HEK293 (cell line): ENCODE measurements around the gene KIF9.

Source experiments
- CTCF ChIA-PET: fragments of 350-600 bp; formaldehyde crosslinking; extraction: SDS; loops from one replicate; lab custom pipeline; 2021; ENCODE audit warnings: antibody characterized with exemption; lab: Yijun Ruan, JAX
- POLR2A ChIA-PET: fragments of 300-600 bp; formaldehyde crosslinking; extraction: SDS; loops from one replicate; lab custom pipeline; 2020; ENCODE audit warnings: antibody characterized with exemption, inconsistent platforms; lab: Yijun Ruan, JAX
- H3K27ac ChIP-seq: fragments of 200-500 bp; sonication (Bioruptor generic); 2 replicates; pipeline ENCODE4 v1.5.1; 2014; ENCODE audit warnings: low read depth, low read length, control low read depth, inconsistent platforms; ENCODE audit errors: extremely low read depth
- H3K36me3 ChIP-seq, 2 experiments: fragments of 200-500 bp in 1 of 2; sonication (Bioruptor generic) in 1 of 2; 1 replicate in 1 of 2; 2 replicates in 1 of 2; pipeline ENCODE4 v1.5.1; 2014 to 2017; ENCODE audit warnings: inconsistent platforms in 2 of 2, low read length in 2 of 2; ENCODE audit not compliant: control insufficient read depth in 2 of 2, insufficient read depth in 1 of 2
- H3K4me1 ChIP-seq: fragments of 200-500 bp; sonication (Bioruptor generic); 2 replicates; pipeline ENCODE4 v1.5.1; 2014; ENCODE audit warnings: mild to moderate bottlenecking, low read length, inconsistent platforms; ENCODE audit not compliant: control insufficient read depth, insufficient read depth
- H3K4me3 ChIP-seq: 2 replicates; pipeline ENCODE4 v1.5.1; 2011; ENCODE audit warnings: low read depth, mild to moderate bottlenecking, control low read depth, low read length, moderate library complexity
- H3K9me3 ChIP-seq: fragments of 200-500 bp; sonication (Bioruptor generic); 2 replicates; pipeline ENCODE4 v1.5.1; 2014; ENCODE audit warnings: low read depth, low read length, inconsistent platforms; ENCODE audit not compliant: control insufficient read depth, insufficient read depth
- FEZF1 ChIP-seq: fragments of 450-650 bp; formaldehyde crosslinking; IDR thresholded peaks from 2 replicates; pipeline ENCODE4 v1.5.1; 2016; ENCODE audit warnings: missing biosample characterization, missing genetic modification characterization
- HOXD13 ChIP-seq: sonication (generic); formaldehyde crosslinking; IDR thresholded peaks from 2 replicates; pipeline ENCODE4 v1.8.0; 2022; ENCODE audit warnings: missing genetic modification reagents, borderline replicate concordance
- OSR2 ChIP-seq: fragments of 450-650 bp; formaldehyde crosslinking; IDR thresholded peaks from 2 replicates; pipeline ENCODE4 v1.5.1; 2016; ENCODE audit warnings: missing biosample characterization, missing genetic modification characterization
- ZBTB17 ChIP-seq: fragments of 450-650 bp; formaldehyde crosslinking; IDR thresholded peaks from 2 replicates; pipeline ENCODE4 v1.5.1; 2016; ENCODE audit warnings: missing biosample characterization, missing genetic modification characterization
- ZFHX2 ChIP-seq: fragments of 450-650 bp; formaldehyde crosslinking; conservative IDR thresholded peaks from 2 replicates; pipeline ENCODE4 v1.5.1; 2016; ENCODE audit warnings: missing biosample characterization, missing genetic modification characterization
- ZNF10 ChIP-seq: fragments of 450-650 bp; formaldehyde crosslinking; IDR thresholded peaks from 2 replicates; pipeline ENCODE4 v1.5.1; 2017; ENCODE audit warnings: missing biosample characterization, missing genetic modification characterization
- ZNF133 ChIP-seq: fragments of 450-650 bp; formaldehyde crosslinking; IDR thresholded peaks from 2 replicates; pipeline ENCODE4 v1.5.1; 2016; ENCODE audit warnings: missing biosample characterization, missing genetic modification characterization
- ZNF266 ChIP-seq: fragments of 450-650 bp; formaldehyde crosslinking; IDR thresholded peaks from 2 replicates; pipeline ENCODE4 v1.5.1; 2016; ENCODE audit warnings: missing biosample characterization, missing genetic modification characterization, low read depth
- ZNF391 ChIP-seq: fragments of 450-650 bp; formaldehyde crosslinking; IDR thresholded peaks from 2 replicates; pipeline ENCODE4 v1.5.1; 2016; ENCODE audit warnings: low read depth, missing biosample characterization, missing genetic modification characterization, borderline replicate concordance
- ZNF48 ChIP-seq: fragments of 450-650 bp; formaldehyde crosslinking; IDR thresholded peaks from 2 replicates; pipeline ENCODE4 v1.5.1; 2016; ENCODE audit warnings: missing biosample characterization, missing genetic modification characterization
- ZNF530 ChIP-seq: fragments of 450-650 bp; formaldehyde crosslinking; IDR thresholded peaks from 2 replicates; pipeline ENCODE4 v1.5.1; 2016; ENCODE audit warnings: low read depth, missing biosample characterization, missing genetic modification characterization
- ZNF549 ChIP-seq: fragments of 450-650 bp; IDR thresholded peaks from 2 replicates; pipeline ENCODE4 v1.5.1; 2018; ENCODE audit warnings: missing biosample characterization, missing genetic modification characterization, mild to moderate bottlenecking, inconsistent platforms, moderate library complexity
- ZNF558 ChIP-seq: fragments of 450-650 bp; formaldehyde crosslinking; IDR thresholded peaks from 2 replicates; pipeline ENCODE4 v1.5.1; 2016; ENCODE audit warnings: missing biosample characterization, missing genetic modification characterization
- TF ChIP-seq, protein P1 (sequence below): IDR thresholded peaks from 2 replicates; pipeline ENCODE4 v1.6.1; 2011; ENCODE audit warnings: mild to moderate bottlenecking, low read depth, low read length, borderline replicate concordance
- TF ChIP-seq, protein P2 (sequence below): fragments of 450-650 bp; formaldehyde crosslinking; IDR thresholded peaks from 2 replicates; pipeline ENCODE4 v1.5.0; 2017; ENCODE audit warnings: missing biosample characterization, missing genetic modification characterization, borderline replicate concordance
- TF ChIP-seq, protein P3 (sequence below): fragments of 450-650 bp; formaldehyde crosslinking; IDR thresholded peaks from 2 replicates; pipeline ENCODE4 v1.5.1; 2016; ENCODE audit warnings: missing biosample characterization, missing genetic modification characterization
- TF ChIP-seq, protein P4 (sequence below): fragments of 450-650 bp; formaldehyde crosslinking; conservative IDR thresholded peaks from 2 replicates; pipeline ENCODE4 v1.5.1; 2016; ENCODE audit warnings: low read depth, missing biosample characterization, missing genetic modification characterization
- TF ChIP-seq, protein P5 (sequence below): fragments of 450-650 bp; formaldehyde crosslinking; IDR thresholded peaks from 2 replicates; pipeline ENCODE4 v1.5.1; 2016; ENCODE audit warnings: missing biosample characterization, missing genetic modification characterization, borderline replicate concordance

Gene KIF9

DNA sequence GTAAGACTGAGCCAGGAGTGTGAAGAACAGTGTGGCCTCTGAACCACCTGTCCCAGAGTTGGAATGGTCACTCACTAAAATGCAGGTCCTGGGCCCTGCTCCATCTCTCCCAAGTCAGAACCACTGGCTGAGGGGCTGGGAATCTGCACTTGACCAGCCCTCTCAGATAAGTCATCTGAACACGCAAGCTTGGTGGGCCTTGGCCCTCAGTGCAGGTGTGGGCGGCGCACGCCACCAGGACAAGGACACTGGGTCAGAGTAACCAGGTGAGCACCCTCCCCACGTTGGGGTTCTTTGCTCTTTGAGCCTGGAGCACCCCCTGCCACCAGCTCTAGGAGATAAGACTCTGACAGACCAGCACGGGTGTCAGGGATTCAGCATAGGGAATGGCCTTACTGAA is 42.7 kb downstream of the KIF9 start:
- H3K9me3 ChIP-seq = no peaks in the 10 kb centered on the region
- POLR2A ChIA-PET = no interaction called here
- H3K27ac ChIP-seq = no peak overlapping the region
- CTCF ChIA-PET = interaction anchor here (0.6 kb wide), 1 partner anchor 191 kb away, joined by 6 read pairs; no protein-coding TSS in a partner anchor
- no peaks in the 10 kb centered on the region for H3K4me1 ChIP-seq
- no peak for TF ChIP-seq ZNF391 (tag by site-specific recombination)
- TF ChIP-seq, protein P1, sequence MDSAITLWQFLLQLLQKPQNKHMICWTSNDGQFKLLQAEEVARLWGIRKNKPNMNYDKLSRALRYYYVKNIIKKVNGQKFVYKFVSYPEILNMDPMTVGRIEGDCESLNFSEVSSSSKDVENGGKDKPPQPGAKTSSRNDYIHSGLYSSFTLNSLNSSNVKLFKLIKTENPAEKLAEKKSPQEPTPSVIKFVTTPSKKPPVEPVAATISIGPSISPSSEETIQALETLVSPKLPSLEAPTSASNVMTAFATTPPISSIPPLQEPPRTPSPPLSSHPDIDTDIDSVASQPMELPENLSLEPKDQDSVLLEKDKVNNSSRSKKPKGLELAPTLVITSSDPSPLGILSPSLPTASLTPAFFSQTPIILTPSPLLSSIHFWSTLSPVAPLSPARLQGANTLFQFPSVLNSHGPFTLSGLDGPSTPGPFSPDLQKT = no peak
- TF ChIP-seq OSR2 (tag by site-specific recombination) = no peak
- TF ChIP-seq ZNF48 (tag by site-specific recombination) = no peak
- no peak for TF ChIP-seq ZNF266 (tag by site-specific recombination)
- no peak for TF ChIP-seq HOXD13
- TF ChIP-seq, protein P2, sequence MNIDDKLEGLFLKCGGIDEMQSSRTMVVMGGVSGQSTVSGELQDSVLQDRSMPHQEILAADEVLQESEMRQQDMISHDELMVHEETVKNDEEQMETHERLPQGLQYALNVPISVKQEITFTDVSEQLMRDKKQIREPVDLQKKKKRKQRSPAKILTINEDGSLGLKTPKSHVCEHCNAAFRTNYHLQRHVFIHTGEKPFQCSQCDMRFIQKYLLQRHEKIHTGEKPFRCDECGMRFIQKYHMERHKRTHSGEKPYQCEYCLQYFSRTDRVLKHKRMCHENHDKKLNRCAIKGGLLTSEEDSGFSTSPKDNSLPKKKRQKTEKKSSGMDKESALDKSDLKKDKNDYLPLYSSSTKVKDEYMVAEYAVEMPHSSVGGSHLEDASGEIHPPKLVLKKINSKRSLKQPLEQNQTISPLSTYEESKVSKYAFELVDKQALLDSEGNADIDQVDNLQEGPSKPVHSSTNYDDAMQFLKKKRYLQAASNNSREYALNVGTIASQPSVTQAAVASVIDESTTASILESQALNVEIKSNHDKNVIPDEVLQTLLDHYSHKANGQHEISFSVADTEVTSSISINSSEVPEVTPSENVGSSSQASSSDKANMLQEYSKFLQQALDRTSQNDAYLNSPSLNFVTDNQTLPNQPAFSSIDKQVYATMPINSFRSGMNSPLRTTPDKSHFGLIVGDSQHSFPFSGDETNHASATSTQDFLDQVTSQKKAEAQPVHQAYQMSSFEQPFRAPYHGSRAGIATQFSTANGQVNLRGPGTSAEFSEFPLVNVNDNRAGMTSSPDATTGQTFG (tag by site-specific recombination) = no peak
- no peak for TF ChIP-seq ZNF549 (tag by site-specific recombination)
- no peak for TF ChIP-seq ZBTB17 (tag by site-specific recombination)
- no peak for TF ChIP-seq FEZF1 (tag by site-specific recombination)
- TF ChIP-seq ZNF10 (tag by site-specific recombination) = no peak
- TF ChIP-seq ZNF530 (tag by site-specific recombination) = no peak
- TF ChIP-seq ZNF558 (tag by site-specific recombination) = no peak
- TF ChIP-seq, protein P3, sequence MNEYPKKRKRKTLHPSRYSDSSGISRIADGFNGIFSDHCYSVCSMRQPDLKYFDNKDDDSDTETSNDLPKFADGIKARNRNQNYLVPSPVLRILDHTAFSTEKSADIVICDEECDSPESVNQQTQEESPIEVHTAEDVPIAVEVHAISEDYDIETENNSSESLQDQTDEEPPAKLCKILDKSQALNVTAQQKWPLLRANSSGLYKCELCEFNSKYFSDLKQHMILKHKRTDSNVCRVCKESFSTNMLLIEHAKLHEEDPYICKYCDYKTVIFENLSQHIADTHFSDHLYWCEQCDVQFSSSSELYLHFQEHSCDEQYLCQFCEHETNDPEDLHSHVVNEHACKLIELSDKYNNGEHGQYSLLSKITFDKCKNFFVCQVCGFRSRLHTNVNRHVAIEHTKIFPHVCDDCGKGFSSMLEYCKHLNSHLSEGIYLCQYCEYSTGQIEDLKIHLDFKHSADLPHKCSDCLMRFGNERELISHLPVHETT (tag by site-specific recombination) = no peak
- TF ChIP-seq ZNF133 (tag by site-specific recombination) = no peak
- TF ChIP-seq, protein P4, sequence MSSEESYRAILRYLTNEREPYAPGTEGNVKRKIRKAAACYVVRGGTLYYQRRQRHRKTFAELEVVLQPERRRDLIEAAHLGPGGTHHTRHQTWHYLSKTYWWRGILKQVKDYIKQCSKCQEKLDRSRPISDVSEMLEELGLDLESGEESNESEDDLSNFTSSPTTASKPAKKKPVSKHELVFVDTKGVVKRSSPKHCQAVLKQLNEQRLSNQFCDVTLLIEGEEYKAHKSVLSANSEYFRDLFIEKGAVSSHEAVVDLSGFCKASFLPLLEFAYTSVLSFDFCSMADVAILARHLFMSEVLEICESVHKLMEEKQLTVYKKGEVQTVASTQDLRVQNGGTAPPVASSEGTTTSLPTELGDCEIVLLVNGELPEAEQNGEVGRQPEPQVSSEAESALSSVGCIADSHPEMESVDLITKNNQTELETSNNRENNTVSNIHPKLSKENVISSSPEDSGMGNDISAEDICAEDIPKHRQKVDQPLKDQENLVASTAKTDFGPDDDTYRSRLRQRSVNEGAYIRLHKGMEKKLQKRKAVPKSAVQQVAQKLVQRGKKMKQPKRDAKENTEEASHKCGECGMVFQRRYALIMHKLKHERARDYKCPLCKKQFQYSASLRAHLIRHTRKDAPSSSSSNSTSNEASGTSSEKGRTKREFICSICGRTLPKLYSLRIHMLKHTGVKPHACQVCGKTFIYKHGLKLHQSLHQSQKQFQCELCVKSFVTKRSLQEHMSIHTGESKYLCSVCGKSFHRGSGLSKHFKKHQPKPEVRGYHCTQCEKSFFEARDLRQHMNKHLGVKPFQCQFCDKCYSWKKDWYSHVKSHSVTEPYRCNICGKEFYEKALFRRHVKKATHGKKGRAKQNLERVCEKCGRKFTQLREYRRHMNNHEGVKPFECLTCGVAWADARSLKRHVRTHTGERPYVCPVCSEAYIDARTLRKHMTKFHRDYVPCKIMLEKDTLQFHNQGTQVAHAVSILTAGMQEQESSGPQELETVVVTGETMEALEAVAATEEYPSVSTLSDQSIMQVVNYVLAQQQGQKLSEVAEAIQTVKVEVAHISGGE (tag by site-specific recombination) = no peak
- TF ChIP-seq, protein P5, sequence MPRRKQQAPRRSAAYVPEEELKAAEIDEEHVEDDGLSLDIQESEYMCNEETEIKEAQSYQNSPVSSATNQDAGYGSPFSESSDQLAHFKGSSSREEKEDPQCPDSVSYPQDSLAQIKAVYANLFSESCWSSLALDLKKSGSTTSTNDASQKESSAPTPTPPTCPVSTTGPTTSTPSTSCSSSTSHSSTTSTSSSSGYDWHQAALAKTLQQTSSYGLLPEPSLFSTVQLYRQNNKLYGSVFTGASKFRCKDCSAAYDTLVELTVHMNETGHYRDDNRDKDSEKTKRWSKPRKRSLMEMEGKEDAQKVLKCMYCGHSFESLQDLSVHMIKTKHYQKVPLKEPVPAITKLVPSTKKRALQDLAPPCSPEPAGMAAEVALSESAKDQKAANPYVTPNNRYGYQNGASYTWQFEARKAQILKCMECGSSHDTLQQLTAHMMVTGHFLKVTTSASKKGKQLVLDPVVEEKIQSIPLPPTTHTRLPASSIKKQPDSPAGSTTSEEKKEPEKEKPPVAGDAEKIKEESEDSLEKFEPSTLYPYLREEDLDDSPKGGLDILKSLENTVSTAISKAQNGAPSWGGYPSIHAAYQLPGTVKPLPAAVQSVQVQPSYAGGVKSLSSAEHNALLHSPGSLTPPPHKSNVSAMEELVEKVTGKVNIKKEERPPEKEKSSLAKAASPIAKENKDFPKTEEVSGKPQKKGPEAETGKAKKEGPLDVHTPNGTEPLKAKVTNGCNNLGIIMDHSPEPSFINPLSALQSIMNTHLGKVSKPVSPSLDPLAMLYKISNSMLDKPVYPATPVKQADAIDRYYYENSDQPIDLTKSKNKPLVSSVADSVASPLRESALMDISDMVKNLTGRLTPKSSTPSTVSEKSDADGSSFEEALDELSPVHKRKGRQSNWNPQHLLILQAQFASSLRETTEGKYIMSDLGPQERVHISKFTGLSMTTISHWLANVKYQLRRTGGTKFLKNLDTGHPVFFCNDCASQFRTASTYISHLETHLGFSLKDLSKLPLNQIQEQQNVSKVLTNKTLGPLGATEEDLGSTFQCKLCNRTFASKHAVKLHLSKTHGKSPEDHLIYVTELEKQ (tag by site-specific recombination) = no peak
- TF ChIP-seq ZFHX2 = no peak
- no peak overlapping the region for H3K4me3 ChIP-seq
- H3K36me3 ChIP-seq = no peaks in the 10 kb centered on the region
